Fibroblast of pulmonary artery (primary cell): ENCODE results near the gene KCNH2.
"Not testable (repeated sequence)": the region's sequence is repeated elsewhere in the genome, so short reads cannot be mapped to it uniquely, and the experiment has no call there.

Experiments used
- DNase-seq: peaks from one replicate; pipeline ENCODE4 v3.0.0-alpha.2; 2010; ENCODE audit warnings: low read depth
- H3K4me3 ChIP-seq: replicated peaks from 2 replicates; pipeline ENCODE4 v1.5.1; 2011; ENCODE audit warnings: low read depth, mild to moderate bottlenecking, control low read depth, low read length, moderate library complexity
- TF ChIP-seq, protein P1 (sequence below): IDR thresholded peaks from 2 replicates; pipeline ENCODE4 v1.5.1; 2011; ENCODE audit warnings: mild to moderate bottlenecking, control low read depth, low read length, inconsistent platforms; ENCODE audit errors: missing control alignments

The KCNH2 gene

DNA sequence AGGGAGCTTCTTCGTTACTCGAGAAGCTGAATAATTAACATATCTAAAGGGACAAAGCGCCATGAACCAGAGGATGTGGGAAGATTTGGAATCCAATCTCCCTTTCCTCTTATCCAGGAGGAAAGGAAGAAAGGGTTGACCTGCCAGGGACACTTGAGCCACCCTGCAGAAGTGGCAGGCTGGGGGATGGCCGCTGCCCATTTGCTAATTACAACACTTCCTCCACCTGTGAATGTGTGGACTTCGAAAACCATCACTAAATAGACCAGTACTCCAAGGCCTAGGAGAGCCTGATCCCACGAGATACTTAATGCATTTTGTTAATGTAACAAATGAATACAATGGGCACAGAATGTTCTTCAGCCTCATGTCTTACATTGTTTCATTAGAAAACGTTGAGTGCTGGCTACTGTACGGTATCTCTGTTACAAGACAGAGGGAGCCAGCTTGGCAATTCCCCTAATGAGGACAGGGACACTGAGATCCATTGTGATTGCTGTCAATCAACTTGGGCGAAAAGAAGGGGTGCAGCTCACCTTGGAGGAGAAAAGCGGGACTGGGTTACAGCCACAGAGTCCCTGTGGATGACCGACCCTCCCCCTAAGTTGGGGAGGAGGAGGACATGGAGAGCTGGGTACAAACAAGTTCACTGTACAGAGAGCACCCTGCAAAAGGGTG is 66.4 kb downstream of the KCNH2 start:
- no peak for DNase-seq
- H3K4me3 ChIP-seq = no peak overlapping the region
- TF ChIP-seq, protein P1, sequence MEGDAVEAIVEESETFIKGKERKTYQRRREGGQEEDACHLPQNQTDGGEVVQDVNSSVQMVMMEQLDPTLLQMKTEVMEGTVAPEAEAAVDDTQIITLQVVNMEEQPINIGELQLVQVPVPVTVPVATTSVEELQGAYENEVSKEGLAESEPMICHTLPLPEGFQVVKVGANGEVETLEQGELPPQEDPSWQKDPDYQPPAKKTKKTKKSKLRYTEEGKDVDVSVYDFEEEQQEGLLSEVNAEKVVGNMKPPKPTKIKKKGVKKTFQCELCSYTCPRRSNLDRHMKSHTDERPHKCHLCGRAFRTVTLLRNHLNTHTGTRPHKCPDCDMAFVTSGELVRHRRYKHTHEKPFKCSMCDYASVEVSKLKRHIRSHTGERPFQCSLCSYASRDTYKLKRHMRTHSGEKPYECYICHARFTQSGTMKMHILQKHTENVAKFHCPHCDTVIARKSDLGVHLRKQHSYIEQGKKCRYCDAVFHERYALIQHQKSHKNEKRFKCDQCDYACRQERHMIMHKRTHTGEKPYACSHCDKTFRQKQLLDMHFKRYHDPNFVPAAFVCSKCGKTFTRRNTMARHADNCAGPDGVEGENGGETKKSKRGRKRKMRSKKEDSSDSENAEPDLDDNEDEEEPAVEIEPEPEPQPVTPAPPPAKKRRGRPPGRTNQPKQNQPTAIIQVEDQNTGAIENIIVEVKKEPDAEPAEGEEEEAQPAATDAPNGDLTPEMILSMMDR = no peak

DNA sequence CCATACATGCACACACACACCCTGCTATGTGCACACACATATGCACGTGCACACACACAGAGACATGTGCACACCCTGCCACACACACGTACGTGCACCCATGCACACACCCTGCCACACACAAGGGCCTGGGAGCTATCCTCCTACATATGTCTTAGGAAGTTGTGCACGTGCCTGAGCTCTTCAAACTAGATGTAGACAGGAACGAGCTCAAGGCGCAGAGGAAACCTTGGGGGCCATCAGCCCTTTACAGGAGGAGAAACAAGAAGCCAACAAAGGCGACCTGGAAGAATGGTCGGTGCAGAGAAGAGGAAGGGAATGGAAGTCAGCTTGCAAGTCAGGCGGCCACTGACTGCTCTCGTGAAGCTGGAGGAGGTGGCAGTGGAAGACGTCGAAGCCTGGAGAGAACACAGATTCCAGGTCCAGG is 67.1 kb downstream of the KCNH2 start:
- no peak overlapping the region for H3K4me3 ChIP-seq
- TF ChIP-seq, protein P1 = no peak
- DNase-seq = no peak

DNA sequence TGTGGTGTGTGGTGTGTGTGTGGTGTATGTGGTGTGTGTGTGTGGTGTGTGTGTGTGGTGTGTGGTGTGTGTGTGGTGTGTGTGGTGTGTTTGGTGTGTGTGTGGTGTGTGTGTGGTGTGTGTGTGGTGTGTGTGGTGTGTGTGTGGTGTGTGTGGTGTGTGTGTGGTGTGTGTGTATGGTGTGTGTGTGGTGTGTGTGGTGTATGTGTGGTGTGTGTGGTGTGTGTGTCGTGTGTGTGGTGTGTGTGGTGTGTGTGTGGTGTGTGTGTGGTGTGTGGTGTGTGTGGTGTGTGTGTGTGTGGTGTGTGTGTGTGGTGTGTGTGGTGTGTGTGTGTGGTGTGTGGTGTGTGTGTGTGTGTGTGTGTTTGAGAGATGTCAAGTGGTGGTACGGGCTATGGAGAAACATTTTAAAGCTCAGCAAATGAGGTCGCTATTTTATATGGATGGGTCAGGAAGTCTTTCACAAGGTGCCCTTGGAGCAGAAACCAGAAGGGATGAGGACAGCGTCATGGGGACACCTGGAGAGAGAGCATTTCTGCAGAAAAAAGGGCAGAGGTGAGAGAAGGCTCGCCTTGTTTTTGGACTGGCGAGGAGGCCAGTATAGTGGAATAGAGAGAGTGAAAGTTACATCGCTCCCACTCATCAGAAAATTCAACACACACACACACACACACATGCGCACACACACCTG is 67.7 kb downstream of the KCNH2 start:
- not testable (repeated sequence) for H3K4me3 ChIP-seq, DNase-seq

DNA sequence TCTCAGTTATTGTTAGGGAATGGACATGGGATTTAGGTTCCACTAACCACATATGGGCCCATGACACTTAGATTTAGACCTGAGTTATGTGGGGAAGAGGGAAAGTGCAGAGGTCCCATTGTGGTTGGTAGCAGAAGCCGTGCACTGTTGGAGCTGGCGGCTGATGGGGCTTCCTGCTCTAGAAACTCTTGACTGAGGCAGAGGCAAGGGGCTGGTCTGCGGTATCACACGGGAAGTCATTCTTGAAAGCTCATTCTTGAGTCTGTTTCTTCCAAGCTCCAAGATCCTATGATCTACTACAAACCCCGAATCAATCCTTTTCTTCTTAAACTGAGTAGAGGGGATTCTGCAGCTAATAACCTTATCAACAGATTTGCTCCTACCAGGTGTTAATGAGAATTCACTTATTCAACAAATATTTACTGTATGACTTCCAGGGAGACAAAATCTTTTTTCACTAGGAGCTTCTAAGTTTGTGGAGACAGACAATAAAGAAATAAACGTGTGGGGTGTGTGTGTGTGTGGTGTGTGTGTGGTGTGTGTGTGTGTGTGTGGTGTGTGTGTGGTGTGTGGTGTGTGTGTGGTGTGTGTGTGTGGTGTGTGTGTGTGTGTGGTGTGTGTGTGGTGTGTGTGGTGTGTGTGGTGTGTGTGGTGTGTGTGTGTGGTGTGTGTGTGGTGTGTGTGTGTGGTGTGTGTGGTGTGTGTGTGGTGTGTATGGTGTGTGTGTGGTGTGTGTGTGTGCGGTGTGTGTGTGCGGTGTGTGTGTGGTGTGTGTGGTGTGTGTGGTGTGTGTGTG is 68.7 kb downstream of the KCNH2 start:
- DNase-seq = no peak
- no peak overlapping the region for H3K4me3 ChIP-seq
- TF ChIP-seq, protein P1 = no peak

DNA sequence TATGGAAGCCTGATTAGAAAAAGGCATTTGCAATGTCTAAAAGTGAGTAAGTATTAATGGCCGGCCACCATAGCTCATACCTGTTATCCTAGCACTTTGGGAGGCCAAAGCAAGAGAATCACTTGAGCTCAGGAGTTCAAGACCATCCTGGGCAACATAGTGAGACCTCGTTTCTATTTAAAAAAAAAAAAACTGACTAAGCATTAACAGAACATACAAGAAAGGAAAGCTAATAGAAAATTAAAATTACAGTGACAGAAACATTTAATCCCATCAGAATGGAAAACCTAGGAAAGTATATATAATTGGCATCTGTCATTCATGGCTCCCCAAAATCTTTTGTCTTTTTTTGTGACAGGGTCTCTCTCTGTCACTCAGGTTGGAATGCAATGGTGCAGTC is 69.9 kb downstream of the KCNH2 start:
- no peak for DNase-seq
- TF ChIP-seq, protein P1 = no peak
- H3K4me3 ChIP-seq = no peak overlapping the region

DNA sequence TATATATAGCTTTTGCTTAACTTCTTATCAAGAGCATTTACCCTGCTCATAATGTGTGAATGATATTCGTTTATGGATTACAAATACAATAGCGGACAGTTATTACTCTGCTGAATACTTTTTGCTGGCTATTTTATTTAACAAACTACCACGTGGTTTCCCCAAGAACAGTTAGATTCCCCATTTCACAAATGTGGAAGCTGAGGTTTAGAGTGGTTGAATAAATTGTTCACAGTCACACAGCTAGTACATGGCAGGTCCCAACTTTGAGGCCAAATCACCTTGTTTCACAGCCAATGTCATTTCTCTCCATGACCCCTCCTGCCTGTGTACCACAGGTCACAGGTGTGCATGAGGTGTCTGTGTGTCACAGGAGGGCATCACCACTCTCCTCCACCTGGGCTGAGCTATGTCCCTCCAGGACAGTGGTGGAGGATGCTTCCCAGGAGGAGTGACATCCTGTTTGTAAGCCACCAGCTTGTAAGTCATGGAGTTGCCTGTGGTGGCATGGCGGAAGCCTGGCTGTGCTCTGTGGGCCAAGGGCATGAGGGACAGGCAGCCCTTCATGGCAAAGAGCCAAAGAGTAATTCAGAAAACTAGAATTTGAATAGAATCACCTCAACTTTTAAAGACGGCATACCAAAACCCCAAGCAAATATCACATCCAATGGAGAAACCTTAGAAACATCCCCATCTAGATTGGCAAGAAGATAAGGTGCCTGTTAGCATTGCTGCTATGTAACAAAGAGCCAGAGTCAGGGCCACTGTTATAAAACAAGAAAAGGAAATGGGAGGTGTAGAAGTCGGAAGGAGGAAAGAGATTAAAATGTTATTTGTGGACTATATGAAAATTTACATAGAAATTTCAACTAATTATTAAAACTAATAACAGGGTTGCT is 73.9 kb downstream of the KCNH2 start:
- TF ChIP-seq, protein P1 = no peak
- no peak for DNase-seq
- H3K4me3 ChIP-seq = no peak overlapping the region
